GM18499 (cell line): ENCODE data around the gene BMP2K.

Experiments used
- ATAC-seq: cut with Tn5 transposase; IDR thresholded peaks from one replicate; pipeline ENCODE4 v1.9.1; 2021; ENCODE audit warnings: moderate number of reproducible peaks; ENCODE audit not compliant: insufficient read depth, unreplicated experiment

The BMP2K gene

DNA sequence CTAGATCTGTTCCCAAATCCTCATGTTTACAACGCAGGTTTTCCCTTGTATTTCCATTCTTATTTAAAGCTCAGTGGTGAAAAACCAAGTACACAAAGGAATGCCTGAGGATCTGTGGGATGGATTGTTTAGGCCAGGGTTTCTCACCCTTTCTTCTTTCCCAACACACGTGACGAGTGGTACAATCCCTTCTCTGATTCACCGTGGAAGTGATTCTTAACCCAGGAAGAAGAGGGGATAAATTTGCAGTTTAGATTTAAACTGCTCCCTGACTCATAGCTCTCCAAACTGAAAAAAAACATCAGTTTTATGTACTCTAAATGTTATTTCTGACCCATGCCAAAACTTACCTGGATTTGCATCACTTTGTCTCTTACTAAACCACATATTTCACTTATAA, 146.1 kb downstream of the BMP2K start:
- no peak for ATAC-seq

DNA sequence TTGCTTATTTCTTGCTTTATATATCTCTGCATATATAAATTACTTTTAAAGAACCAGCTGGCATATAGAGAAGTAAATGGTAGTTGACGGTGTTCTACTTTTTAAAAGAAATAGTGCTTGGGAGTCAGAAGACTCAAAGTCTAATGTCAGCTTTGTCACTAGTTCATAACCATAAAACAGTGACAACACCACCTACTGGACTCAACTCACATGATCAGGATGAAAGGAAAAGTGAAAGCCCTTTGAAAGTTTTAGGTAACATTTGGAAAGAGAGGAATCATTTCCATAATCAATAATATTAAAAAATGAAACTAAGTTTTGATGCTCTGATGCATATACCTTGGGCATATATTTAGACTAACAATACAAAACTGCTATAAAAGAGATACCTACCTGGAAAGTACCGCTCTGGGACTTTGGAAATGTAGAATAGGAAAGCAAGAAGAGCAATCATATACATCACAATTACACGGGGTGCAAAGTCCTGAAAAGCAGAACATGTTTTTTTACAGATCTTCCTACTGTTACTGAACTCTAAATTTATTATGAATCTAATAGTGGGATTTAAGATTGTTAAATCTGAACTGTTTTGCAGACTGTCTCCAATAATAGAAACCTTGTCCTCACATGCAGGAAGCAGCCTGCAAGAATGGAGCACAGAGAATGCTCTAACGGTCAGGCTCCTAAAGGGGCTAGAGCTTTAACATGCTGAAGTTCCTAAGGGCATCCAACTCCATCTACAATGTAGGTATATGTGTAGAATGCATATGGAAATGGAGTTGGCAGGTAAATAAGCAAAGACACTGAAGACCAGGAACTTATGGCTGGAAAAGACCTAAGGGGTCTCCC, 147.5 kb downstream of the BMP2K start:
- no peak for ATAC-seq

DNA sequence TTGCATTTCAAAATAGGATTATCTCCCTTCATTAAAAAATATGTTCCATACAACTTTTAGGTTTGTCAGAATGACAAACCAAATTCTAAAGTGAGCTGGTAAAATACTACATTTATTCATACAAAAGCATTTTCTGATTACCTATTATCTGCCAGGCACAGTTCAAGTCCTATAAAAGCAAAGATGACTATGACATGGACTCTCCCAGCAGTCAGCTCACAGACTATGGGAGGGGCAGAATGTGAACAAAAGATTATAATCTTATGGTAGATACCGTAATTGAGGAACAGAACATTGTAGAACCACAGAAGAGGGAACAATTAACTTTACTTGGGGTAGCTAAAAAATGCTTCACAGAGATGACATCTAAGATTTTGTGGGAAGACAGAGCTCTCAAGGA, 150.7 kb downstream of the BMP2K start:
- no peak for ATAC-seq

DNA sequence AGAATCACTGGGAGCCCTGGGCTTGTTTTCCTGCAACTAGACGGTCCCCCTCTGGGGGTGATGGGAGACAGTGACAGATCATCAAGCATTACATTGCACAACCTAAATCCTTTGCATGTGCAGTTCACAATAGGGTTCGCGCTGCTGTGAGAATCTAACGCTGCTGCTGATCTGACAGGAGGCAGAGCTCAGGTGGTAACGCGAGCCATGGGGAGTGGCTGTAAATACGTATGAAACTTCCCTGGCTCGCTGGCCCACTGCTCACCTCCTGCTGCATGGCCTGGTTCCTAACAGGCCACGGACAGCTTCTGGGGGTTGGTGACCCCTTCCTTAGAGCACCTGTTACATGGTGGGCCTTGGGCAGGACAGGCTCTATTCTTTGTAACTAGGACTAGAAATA, 152.7 kb downstream of the BMP2K start:
- ATAC-seq = no peak

DNA sequence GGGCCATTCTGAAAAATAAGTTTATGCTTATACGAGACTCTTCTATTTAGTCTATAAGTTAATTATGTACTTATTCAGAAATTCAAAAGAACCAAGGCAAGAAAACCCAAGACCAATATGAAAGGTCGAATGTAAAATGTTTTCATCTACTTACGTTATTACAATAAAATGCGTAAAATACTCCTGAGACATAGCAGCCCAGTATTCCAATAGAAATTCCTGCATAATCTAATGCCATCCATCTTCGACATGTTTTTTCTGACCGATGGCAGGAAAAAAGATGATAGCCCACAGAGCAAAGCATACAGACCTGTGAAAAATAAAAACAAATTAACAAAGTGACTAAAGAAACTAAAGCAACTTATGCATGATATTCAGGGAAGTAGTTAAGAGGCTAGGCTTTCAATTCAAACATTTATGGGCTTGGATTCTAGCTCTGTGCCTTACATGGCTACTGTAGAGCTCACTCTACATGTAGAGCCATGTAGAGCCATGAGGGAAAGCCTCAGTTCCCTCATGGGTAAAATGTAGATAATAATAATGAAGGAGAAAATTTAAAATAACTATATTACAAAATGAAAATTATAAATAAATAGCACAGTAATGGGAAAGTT, 154.0 kb downstream of the BMP2K start:
- ATAC-seq = no peak

DNA sequence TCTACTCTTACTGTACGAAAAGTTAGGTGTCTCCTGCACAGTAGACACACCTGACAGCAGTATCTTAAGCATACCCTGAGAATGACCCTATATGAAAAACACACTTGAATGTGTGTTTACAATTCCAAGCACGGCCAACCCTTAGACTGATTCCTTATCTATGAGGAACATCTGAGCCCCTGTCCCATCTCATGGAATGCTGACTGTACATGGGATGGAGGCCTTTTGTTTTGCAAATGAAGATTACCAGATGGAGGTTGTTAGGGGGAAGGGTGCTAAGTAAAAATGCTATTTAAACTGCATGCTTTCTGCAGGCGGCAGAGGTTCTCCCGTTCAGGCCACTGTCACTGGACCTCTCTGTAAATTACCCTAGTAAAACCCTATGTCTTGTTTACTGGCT, 160.8 kb downstream of the BMP2K start:
- no peak for ATAC-seq

DNA sequence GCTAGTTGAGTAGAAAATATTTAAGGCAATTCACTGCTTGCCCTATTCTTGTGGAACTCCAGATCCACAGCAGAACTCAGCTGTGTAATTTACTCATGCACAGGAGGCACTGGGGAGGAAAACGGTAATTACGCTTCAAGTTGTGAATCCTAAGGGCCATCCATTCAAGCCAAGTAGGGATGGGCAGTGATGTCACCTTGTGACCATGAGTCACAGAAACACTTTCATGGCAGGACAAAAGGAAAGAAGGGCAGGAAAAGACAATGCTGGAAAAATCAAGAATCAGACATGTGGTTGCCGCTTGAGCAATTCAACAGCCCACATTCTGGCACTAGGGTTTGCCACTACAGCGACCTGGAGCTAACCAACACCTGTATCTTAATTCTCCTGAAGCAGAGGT, 161.7 kb downstream of the BMP2K start:
- no peak for ATAC-seq

DNA sequence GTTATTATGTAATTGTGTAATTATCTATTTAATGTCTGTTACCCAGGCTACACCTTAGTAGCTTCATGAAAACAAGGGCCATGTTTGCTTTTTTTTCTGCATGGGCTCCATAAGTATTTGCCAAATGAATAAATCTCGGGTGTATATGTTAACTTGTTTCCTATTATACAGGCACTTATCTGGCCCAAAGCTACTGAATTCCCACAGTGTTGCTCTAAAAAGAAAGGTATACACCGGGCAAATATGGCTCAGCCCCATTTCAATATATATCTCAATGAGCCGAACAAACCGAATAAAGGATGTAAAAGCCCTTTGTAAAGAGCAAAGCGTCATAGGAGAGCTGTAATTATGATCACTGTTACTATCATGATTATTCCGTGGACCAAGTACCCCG, 162.3 kb downstream of the BMP2K start:
- ATAC-seq = no peak

DNA sequence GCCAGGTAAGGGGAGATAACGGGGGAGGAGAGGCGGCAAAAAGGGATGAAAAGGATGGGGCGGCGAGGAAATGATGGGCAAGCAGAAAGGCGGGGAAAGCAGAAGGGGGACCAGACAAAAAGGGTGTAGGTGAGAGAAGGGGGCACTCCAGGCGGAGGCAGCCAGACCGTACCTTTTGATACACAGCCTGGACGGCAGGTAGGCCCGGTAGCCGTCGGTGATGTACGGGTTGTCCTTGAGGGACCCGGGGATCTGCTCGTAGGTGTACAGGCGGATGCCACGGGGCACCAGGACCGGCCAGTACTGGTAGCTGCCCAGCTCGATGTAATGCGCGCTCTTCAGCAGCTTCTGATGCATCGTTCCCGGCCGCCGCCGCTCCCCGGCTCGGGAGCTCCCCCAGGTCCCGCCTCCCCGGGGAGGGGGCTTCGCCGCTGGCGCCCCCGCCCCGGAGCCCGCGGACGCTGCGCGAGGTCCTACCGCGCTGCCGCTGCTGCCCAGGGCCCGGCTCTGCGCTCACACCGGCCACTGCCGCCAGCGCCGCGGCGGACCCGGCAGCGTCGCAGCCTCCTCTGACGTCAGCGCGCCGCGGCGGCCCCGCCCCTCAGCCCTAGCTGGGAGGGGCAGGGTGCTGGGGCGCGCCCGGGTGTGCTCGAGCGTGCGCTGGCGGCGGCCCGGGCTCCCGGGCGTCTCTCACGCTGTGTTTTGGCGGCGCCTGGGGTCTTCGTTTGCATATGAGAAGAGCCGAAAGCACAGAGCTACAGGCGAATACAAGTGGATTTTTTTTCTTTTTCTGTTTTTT, 162.9 kb downstream of the BMP2K start, which contains the start of gene PAQR3:
PAQR3 (minus strand) TSS at position 571 of the 799 bp plus-strand sequence; CDS start at position 357, 214 bp downstream.
- ATAC-seq = peak; percentile 67

DNA sequence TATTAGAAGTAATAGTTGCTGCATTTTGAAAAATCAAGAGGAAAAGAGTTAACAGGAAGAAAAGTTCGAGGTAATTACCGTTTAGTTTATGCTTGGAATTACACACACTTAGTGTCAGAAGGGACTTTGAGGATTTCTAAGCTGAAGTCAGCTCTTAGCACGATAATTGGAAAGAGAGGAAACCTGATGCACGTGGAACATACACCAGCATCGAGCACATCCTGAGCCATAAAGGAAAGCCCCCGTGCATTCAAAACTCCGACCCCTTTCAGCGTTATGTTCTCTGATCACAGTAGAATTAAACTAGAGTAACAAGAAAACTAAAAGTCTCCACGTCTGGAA, 163.5 kb downstream of the BMP2K start:
- peak; percentile 2 for ATAC-seq

DNA sequence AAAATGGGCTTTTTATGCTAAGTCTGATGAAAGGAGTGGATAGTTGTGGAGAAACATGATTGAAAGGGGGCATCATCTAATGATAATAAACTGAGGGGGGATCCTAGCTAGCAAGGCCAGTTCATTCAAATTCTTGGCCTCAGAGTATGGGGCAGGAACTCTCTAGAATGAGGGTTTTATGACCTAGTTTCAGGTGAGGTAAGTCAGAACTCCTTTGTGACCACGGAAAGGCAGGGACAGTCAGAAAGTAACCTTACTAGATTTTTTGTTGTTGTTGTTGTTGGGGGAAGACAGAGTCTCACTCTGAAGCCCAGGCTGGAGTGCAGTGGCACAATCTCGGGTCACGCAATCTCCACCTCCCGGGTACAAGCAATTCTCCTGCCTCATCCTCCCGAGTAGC, 164.6 kb downstream of the BMP2K start:
- ATAC-seq = no peak

DNA sequence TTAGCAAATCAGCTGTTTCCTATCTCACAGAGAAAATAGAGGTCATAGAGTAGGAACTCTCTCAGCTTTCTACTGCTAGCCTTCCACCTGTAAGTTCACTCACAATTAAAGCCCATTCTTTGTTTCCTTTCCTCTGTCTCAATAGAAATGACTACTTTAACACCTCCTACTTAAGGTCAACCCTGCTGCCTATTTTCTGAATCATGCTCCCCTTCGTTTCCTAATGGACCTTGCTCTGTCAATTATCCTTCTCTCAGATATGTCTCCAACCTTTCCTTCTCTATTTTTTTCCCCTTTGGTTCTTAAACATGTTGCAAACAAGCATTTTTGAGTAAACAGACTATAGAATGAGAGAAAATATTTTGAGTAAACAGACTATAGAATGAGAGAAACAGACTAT, 168.2 kb downstream of the BMP2K start:
- ATAC-seq = no peak

DNA sequence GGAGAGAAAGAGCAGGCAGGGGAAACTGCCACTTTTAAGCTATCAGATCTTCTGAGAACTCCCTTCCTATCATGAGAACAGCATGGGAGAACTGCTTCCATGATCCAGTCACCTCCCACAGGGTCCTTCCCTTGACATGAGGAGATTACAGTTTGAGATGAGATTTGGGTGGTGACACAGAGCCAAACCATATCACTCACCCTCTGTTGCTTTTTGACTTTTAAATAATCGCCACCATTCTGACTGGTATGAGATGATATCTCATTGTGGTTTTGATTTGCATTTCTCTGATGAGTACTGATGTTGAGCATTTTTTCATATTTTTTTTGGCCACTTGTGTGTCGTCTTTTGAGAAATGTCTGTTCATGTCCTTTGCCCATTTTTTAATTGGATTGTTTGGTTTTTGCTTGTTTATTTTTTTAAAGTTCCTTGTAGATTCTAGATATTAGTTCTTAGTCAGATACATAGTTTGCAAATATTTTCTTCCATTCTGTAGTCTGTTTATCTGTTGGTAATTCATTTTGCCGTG, 169.6 kb downstream of the BMP2K start:
- no peak for ATAC-seq

DNA sequence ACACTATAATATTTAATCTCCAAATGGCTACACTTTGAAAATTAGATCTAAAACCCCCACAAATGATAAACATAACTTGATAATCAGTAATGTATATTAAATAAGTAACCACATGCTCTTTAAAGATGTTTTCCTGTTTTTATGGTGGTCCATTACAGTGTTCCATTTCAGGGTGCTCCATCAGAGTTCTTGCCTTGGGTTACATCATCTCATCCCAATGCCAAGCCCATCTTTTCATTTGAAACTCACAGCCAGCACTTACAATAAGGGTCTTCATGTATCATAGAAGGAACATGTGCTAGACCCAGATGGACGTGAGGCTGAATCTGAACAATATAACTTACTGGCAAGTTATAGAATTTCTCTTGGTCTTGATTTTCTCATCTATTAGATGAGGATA, 173.6 kb downstream of the BMP2K start:
- ATAC-seq = no peak

DNA sequence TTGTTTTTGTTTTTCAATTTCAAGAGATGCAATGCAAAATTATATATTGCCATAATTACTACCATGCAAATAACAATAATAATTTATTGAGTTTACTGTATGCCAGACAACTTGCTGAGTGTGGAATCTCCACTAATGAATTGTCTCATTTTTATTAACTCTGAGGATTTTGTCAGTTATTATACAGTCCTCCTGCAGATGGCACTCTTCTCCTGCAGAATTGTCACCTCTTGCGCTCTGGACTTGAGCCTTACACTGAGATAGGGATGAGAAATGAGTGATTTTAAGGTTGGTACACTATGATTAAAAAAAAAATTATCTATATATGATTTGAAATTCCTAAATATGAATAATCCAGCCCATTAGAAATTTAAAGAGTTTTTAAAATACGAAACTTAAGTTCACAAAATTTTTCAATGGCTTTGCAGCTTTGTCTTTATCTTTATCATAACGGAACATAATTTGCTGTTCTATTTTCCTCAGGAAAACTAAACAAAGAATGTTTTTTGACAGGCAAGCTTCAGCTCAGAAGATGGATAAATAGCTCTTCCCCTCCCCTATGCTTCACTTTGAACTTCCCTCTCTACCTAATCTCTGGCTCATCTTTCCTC, 175.8 kb downstream of the BMP2K start:
- peak; percentile 71 for ATAC-seq

DNA sequence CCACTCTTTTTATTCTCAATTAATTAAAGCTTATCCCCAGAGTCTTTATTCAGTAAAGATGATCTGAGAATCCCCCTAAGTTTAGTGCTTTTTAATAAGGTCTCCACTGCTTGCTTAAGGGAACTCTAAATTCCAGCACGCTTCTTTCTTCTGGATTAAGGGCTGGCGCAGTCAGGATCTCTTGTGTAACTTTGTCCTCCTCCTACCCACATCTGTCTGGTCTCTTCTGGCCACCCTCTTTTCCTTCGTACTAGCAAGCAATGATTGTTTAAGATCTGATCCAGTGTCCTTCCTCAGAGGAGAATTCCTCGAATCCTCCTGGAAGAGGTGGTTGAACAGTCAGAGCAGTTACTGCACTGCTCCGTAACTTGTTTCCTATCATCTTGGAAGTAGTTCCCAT, 177.1 kb downstream of the BMP2K start:
- ATAC-seq = no peak

DNA sequence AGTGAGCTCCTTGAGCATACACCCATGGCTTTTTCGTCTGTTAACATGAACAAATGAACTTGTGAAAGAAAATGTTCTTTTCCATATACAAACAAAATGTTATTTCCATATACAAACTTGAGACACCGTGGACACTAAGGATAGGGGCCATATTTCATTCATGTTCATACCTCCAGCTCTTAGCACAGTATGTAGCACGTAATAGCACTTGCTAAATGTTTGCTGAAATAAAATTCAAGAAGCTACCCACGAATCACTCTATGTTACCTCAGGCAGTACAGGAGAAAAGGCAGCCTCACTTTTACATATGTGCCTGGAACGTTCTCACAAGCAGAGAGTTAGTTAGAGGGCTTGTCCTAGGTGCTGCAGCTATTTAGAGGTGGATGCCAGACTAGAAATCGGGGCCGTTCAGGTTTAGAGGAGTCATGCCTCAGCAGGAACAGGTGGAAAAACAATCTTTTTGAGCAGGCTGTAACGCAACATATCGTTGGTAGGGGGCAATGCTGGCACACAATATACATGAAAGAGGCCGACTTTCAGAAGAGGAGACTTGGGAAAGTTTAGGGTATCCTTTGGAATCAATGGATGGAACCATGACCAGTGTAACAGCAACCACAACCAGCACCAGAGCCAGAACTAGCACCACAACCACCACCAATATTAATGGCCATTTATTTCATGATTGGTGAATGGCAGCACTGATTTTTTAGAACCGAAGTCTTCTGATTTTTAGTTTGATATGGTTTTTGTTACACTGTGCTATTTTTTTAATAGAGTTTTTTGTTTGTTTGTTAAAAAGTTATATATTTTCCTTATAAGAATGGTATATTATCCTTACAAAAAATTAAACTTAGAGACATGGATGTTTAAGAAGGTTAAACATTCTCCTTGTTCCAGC, 177.9 kb downstream of the BMP2K start:
- no peak for ATAC-seq

DNA sequence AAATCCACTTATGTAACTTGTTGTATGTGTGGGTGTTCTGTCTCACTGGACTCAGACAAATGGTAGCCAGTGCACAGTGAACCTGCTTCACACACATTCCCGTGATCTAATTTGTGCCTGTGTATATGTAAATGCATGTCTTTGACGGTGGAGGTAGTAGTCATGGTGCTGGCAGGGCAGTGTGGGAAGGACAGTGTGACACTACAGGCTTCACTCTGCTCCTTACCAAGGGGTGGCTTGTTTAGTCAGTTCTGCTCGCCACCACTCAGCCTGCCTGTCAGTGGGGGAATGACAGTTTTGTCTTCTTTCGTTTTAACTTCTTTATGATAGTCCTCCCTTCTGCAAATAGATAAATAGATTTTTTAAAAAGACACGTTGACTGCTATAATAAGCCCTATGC, 180.8 kb downstream of the BMP2K start:
- no peak for ATAC-seq

DNA sequence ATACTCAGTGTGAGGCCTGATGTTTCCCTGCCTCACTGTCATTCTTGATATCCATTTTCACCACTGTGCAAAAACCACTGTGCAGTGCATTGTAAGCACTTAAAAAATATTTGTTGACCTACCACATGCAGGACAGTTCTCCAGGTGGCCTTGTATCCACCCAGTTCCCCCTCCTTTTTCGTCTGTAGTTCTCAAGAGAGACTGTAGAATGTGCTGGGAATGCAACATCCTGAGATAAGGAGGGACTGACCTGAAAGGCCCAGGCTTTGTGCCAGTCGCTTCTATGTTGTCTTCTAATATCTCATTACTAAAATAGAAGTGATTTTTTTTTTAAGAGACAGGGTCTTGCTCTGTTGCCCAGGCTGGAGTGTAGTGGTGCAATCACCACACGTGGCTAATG, 184.8 kb downstream of the BMP2K start:
- no peak for ATAC-seq
